GM18519 (cell line): ENCODE data around the gene FXR2.

ENCODE experiments used
- ATAC-seq: cut with Tn5 transposase; IDR thresholded peaks from one replicate; pipeline ENCODE4 v1.9.1; 2021; ENCODE audit warnings: mild to moderate bottlenecking, moderate library complexity; ENCODE audit not compliant: unreplicated experiment, low FRiP score

FXR2 gene

DNA sequence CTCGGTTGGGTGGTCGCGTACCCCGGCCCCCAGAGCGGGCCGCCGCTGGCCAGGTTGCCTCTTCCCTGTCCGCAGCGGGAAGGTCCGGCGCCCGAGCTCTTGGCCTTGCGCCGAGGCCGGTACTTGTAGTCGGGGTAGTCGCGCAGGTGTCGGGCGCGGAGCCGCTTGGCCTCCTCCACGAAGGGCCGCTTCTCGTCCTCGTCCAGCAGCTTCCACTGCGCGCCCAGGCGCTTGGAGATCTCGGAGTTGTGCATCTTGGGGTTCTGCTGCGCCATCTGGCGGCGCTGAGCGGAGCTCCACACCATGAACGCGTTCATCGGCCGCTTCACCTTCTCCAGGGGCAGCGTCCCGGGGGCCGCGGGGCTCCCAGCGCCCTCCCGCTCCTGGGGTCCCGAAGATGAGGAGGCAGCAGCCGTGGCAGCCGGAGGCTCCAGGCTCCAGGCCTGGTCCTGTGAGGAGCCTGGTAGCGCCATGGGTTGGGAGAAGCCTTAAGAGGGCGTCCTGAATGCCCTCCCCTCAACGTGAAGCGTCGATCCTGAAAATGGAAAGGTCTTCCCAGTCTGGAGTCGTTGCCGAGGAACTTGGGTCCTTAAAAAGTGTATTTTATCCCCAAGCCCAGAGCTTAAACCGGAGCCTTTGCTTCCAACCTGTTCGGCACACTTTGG, 25.4 kb downstream of the FXR2 start:
- no peak for ATAC-seq

DNA sequence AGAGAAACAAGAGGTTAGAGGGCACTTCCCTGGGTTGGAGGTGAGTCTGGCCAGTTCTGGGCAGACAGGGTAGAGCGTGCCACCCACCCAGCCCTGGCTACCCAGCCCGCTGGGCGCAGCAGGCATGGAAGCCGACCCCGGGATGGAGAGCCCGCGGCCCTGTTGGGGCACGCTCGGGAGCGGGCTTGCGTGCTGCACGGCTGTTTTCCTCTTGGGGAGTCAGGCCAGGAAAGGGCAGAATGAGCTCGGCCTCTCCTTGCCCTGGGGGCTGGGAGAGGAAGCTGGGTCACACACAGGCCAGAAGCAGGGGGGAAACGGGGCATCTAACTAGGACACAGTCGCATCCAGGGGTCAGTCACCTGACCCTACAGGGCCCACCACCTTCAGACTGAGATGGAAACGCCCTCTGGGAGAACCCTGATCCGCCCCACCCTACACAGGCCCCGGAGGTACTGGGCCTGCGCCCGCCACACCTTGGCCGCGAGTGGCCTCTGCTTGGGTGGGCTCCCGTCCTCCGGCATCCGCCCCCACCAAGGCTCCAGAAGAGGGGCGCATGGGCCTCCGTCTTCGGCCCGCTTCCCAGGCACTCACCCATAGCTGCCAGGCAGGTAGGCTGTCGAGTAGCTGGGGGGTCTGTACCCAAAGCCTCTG, 26.0 kb downstream of the FXR2 start:
- ATAC-seq, result no peak

DNA sequence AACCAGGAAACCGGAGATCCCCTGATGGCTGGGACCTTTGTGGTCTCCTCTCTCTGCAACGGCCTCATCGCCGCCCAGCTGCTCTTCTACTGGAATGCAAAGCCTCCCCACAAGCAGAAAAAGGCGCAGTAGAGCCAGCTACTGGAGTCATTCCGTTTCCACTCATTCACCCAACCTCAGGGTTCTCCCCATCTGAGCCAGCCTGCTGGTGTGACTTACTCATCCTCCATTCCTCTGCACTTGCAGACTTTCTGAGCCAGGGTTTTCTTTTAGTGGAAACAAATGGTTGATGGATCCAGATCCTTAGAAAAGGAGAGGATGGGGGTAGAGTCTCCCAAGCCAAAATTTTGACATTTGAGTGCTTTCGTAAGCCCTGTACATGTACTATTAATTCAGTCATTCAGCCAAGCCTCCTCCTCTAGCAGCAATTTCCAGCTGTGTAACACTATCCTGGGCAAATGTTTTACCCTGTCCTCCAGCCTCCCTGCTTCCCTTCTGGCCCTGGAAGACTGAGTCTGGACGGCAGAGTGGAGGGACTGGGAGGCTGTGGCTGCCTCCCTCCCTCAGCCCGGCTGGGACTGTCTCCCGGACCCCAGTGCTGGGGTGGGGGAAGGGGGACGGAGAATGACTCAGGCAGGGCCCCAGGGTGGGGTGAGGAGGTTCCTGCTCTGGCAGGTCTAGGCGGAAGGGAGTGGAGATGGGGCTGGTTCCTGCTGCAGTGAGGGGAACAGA, 27.1 kb downstream of the FXR2 start:
- no peak for ATAC-seq

DNA sequence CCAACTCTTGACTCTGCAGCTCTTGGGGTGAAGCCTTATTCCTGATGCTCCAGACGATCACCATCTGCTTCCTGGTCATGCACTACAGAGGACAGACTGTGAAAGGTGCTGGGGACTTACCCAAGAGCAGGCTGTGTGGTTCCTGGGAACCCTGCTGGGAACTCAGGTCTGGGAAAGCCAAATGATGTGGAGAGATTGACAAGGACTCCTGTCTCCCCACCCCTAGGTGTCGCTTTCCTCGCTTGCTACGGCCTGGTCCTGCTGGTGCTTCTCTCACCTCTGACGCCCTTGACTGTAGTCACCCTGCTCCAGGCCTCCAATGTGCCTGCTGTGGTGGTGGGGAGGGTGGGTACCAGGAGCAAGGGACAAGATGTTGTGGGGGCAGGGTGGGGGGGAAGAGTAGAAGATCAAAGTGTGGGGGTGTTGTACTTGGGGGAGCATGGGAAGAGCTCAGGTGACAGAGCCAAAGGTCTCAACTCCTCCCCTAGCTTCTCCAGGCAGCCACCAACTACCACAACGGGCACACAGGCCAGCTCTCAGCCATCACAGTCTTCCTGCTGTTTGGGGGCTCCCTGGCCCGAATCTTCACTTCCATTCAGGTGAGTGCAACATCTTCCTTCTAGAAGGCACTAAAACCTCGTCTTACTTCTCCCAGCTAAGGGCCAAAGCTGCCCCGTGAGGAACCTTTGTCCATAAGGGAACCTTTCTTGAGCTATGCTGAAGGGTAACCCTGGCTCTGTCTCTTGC, 27.9 kb downstream of the FXR2 start:
- no peak for ATAC-seq

DNA sequence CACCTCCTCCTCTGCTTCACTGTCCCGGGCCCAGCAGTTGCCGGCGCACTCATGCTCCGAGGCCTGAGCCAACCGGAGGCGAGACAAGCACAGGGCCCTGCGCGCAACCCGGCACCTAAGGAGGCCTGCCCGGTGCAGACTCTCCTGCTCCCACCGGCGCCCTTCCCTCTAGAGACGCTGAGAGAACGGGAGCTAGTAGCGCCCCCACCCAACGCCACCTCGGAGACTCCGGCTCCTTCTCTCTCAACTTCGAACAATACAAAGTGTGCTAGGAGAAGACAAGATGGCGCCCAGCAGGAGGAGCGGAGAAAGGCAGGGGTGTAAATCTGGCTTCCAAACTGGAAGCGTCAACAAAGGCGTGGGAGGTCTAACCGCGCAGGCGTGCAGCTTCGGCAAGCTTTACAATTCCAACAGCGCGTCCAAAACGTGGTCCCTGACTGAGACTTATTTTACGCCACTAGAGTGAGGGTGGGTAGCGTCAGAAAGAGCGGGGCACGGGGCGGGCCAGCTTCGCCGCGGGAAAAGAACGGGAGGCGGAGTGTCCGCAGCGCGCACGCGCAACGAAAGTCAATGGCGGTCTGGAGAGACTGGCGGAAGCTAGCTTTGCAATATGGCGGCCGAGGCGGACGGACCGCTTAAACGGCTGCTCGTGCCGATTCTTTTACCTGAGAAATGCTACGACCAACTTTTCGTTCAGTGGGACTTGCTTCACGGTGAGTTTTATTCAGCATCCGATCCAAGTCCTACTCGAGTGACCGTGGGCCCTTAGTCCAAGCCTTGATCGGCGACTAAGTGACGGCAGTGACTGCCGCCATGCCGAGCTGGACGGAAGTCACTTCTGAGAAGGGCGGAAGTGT, 31.2 kb downstream of the FXR2 start, which contains the start of gene MPDU1:
TSS of gene MPDU1 (plus strand) at position 600 of the 857 bp plus-strand sequence. CDS start at position 611, 11 bp downstream.
- peak; percentile 38 for ATAC-seq

DNA sequence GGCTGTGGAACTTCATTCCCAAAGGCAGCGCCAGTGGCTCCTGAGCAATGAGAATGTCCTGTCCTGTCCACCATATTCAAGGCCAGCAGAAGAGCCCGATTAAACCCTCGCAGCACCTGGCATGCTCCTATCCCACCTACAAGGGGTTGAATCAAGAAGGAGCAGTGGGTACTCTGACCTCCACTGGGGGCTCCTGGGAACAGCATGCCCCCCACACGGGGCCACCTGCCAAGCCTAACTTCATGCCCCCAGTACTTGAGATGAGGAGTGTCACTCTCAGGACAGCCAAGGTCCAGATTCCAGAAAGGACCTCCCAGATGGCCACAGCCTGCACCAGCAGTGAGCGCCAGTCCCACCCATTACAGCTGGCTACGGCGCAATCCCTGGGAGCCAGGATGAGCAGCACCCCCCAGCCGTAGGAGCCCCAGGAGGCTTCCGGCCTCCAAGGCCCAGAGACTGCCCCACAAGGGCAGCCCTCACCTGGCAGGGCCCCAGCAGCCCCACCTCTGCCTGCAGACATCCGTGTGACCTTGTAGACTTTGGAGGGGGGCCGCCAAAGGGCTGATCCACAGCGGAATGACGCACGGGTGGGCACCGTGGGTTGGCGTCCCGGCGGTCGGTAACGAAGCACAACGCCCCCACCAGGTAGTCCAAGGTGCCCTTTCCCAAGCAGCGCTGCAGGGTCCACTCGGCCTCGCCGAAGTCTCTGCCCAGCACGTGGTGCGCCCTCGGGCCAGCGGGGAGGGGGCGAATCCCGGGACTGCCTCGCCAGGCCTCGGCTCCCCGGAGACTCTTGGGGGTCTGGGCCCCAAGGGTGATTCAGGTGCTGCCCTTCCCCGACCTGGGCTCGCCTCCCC, 32.1 kb downstream of the FXR2 start:
- no peak for ATAC-seq

DNA sequence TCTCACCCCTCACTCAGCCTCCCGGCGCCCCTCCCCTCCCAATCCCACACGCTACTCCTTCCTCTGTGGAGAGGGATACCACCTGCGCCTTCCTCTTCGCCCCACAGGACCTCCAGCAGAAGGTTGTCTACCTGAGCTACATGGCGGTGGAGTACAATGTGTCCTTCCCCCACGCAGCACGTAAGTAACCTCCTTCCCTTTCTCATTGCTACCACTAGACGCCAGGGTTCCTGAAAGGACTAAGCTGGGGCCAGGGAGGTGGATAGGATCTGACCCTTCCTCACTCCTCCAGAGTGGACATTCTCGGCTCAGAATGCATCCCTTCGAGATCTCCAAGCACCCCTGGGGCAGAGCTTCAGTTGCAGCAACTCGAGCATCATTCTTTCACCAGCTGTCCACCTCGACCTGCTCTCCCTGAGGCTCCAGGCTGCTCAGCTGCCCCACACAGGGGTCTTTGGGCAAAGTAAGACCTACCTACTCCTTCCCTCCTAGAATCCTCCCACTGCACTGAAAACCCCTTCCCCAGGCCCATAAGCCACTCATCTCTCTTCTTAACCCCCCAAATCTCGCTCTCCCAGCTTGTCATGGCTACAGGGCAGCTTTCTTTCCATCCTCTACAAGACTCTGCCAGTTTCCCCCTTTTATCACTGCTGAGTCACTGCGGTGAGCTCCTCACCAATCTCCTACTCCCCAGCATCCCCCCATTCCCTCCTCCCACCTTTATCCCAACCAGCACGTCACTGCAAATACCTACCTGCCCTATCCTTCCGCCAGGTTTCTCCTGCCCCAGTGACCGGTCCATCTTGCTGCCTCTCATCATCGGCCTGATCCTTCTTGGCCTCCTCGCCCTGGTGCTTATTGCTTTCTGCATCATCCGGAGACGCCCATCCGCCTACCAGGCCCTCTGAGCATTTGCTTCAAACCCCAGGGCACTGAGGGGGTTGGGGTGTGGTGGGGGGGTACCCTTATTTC, 33.8 kb downstream of the FXR2 start:
- ATAC-seq, result no peak

DNA sequence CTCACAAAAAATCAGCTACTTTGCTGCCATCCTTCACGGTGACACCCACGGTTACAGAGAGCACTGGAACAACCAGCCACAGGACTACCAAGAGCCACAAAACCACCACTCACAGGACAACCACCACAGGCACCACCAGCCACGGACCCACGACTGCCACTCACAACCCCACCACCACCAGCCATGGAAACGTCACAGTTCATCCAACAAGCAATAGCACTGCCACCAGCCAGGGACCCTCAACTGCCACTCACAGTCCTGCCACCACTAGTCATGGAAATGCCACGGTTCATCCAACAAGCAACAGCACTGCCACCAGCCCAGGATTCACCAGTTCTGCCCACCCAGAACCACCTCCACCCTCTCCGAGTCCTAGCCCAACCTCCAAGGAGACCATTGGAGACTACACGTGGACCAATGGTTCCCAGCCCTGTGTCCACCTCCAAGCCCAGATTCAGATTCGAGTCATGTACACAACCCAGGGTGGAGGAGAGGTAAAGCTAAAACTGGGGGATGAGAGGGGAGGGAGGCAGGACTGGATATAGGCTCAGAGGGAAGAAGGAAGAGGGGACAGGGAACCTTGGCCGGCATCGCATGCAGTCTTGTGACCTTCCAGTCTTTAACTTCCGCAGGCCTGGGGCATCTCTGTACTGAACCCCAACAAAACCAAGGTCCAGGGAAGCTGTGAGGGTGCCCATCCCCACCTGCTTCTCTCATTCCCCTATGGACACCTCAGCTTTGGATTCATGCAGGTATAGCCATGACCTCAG, 34.7 kb downstream of the FXR2 start:
- ATAC-seq, result no peak

DNA sequence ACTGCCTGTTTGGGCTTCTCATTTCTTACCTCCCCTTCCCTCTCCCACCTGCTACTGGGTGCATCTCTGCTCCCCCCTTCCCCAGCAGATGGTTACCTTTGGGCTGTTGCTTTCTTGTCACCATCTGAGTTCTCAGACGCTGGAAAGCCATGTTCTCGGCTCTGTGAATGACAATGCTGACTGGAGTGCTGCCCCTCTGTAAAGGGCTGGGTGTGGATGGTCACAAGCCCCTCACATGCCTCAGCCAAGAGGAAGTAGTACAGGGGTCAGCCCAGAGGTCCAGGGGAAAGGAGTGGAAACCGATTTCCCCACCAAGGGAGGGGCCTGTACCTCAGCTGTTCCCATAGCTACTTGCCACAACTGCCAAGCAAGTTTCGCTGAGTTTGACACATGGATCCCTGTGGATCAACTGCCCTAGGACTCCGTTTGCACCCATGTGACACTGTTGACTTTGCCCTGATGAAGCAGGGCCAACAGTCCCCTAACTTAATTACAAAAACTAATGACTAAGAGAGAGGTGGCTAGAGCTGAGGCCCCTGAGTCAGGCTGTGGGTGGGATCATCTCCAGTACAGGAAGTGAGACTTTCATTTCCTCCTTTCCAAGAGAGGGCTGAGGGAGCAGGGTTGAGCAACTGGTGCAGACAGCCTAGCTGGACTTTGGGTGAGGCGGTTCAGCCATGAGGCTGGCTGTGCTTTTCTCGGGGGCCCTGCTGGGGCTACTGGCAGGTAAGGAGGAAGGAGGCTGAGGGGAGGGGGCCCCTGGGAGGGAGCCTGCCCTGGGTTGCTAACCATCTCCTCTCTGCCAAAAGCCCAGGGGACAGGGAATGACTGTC, 35.5 kb downstream of the FXR2 start, which contains the start of gene CD68:
TSS of gene CD68 (plus strand) at position 638 of the 833 bp plus-strand sequence. CDS start at position 678, 40 bp downstream.
- ATAC-seq, result no peak

DNA sequence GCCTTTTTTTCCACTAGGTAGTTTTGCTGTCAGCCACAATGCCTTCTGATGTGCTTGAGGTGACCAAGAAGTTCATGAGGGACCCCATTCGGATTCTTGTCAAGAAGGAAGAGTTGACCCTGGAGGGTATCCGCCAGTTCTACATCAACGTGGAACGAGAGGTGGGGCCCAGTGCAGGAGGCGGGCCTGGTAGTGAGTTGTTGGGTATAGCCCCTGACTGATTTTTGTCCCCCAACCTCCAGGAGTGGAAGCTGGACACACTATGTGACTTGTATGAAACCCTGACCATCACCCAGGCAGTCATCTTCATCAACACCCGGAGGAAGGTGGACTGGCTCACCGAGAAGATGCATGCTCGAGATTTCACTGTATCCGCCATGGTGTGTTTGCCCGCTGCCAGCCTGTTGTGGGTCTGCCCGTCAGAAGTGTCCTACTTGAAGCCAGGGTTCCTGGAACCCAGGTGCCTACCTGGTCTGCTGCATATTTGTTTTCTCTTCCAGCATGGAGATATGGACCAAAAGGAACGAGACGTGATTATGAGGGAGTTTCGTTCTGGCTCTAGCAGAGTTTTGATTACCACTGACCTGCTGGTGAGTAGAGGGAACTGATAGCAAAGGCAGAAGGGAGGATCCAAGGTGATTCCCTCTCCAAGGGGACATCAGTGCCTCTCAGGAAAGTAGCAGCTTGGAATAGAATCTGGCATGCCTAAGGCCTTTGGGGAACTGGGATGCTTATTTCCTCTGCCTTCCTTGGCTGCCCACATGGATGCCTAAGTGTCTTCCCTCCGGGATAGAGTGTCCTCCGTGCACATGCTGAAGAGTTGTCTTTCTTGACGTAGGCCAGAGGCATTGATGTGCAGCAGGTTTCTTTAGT, 37.1 kb downstream of the FXR2 start:
- ATAC-seq, result no peak

DNA sequence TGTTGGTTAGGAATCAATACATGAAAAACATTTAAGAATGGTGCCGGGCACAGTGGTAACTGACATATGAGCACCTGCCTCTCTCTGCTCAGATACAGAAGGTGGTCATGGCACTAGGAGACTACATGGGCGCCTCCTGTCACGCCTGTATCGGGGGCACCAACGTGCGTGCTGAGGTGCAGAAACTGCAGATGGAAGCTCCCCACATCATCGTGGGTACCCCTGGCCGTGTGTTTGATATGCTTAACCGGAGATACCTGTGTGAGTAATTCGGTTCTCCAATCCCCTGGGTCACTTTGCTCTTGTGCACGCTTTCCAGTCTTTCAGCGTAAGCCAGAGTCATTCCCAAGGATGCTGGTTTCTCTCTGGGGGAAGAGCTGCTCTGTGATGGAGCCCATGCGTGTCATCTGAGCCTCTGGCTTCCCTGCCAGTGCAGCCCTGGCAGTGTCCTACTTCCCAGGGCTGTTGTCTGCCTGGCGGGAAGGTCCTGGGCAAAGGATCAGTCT, 38.2 kb downstream of the FXR2 start:
- no peak for ATAC-seq

DNA sequence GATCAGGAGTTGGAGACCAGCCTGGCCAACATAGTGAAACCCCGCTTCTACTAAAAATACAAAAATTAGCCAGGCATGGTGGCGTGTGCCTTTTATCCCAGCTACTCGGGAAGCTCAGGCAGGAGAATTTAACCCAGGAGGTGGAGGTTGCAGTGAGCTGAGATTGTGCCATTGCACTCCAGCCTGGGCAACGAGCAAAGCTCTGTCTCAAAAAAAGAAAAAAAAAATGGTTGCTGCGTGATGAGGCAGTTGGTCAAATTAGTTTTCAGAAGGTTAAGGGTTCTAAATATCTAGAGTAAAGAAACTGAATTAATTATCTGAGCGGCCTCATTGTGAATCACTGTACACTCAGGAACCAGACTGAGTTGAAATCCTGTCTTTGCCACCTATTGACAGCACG, 38.7 kb downstream of the FXR2 start:
- no peak for ATAC-seq

DNA sequence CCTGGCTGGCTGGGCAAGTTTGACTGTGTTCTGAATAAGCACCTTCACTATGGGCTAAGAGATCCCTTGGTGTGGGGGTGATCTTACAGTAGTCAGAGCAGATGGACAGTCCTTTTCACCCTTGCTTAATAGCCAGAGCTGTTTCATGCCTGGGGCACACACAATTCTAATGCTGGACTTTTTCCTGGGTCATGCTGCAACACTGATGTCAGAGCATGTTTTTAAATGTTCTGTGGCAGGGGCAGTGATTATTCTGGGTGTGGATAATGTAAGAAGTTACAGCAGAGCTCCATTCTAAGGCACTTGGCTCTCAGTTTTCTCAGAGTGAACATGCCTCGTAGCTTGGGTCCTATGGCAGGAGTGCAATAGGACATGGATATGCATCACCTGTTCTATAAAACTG, 39.2 kb downstream of the FXR2 start:
- no peak for ATAC-seq

DNA sequence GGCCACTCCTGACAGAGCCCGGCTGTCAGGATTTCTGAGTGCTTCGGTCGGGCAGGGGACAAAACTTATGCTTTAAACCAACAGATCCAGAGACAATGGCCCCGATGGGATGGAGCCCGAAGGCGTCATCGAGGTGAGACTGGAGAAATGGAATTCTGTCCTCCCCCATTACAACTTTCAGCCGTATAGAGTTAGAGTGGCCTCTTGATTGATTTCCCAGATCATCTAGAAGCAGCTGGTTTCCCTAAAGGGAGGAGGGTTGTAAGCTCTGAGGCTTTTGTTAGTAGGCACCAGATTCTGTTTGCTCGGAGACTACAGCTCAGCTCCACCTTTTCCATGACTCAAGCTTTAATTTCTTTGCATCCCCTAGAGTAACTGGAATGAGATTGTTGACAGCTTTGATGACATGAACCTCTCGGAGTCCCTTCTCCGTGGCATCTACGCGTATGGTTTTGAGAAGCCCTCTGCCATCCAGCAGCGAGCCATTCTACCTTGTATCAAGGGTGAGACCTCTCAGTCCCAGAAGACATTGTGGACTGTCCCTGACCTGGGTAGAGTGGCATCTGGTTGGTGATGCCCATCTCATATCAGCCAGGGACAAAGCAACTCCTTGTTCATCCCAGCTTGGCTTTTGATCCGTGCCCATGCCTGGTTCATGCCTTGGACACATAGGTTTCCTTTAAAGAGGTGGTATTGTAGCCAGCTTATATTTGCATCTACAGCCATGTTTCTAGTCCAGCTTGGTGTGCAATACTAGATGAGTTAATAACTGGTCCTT, 40.3 kb downstream of the FXR2 start:
- no peak for ATAC-seq
